Measurements from ENCODE around the gene APOO.
A peak's percentile ranks its signal among the peaks of the same experiment; 100 is the strongest.
"Not testable (repeated sequence)": the region's sequence is repeated elsewhere in the genome, so short reads cannot be mapped to it uniquely, and the experiment has no call there.

APOO gene

GRCh38 chrX:23901060-23901459 is 6.7 kb downstream of the APOO start:
- Histone ChIP-seq H3K9me3 (ENCODE audit: control insufficient read depth, low read length) (no peaks in the 10 kb centered on the region), H3K27me3 (ENCODE audit: control insufficient read depth, insufficient read depth, low read length) (no peaks in the 10 kb centered on the region), H3K4me2 (ENCODE audit: low read length) (no peak overlapping the region), H3K36me3 (ENCODE audit: control insufficient read depth, insufficient read depth, low read length) (no peaks in the 10 kb centered on the region), H3K79me2 (no peaks in the 10 kb centered on the region), H3K4me3 (ENCODE audit: low read depth, low read length) (no peak overlapping the region), H3K9ac (no peak overlapping the region), H2AFZ (peak overlapping the region; percentile 50), H3K27ac (peak overlapping the region; percentile 60), H3K4me1 (peaks cover 15% of the 10 kb centered on the region)
- TF ChIP-seq CTCF (IDR thresholded peaks at IDR 0.05), result no peak

DNA sequence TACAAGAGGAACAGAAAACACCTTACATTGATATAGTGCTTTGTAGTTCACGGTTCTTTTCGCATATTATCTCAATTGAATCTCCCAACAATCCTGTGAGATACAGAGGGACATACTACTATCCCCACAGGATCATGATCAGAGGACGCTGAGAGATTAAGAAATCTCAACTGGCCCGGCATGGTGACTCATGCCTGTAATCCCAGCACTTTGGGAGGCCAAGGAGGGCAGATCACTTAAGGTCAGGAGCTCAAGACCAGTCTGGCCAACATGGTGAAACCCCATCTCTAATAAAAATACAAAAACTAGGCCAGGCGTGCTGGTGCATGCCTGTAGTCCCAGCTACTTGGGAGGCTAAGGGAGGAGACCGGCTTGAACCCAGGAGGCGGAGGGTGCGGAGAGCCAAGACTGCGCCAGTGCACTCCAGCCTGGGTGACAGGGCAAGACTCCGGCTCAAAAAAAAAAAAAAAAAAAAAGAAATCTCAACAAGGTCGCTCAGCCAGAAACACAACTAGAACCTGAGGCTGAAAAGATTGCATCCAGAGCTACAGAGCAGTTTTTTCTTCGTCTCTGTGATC is 7.4 kb downstream of the APOO start:
- peaks cover 11% of the 10 kb centered on the region for H3K4me1 ChIP-seq
- no peaks in the 10 kb centered on the region for H3K27me3 ChIP-seq (ENCODE audit: control insufficient read depth, insufficient read depth, low read length)
- H3K4me3 ChIP-seq (ENCODE audit: low read depth, low read length), result no peak overlapping the region
- H2AFZ ChIP-seq, result peak overlapping the region; percentile 33
- peak overlapping the region; percentile 29 for H3K27ac ChIP-seq
- H3K9ac ChIP-seq, result no peak overlapping the region
- no peaks in the 10 kb centered on the region for H3K79me2 ChIP-seq
- no peaks in the 10 kb centered on the region for H3K36me3 ChIP-seq (ENCODE audit: control insufficient read depth, insufficient read depth, low read length)
- H3K9me3 ChIP-seq (ENCODE audit: control insufficient read depth, low read length), result no peaks in the 10 kb centered on the region
- no peak for TF ChIP-seq CTCF (IDR thresholded peaks at IDR 0.05)
- no peak overlapping the region for H3K4me2 ChIP-seq (ENCODE audit: low read length)

DNA sequence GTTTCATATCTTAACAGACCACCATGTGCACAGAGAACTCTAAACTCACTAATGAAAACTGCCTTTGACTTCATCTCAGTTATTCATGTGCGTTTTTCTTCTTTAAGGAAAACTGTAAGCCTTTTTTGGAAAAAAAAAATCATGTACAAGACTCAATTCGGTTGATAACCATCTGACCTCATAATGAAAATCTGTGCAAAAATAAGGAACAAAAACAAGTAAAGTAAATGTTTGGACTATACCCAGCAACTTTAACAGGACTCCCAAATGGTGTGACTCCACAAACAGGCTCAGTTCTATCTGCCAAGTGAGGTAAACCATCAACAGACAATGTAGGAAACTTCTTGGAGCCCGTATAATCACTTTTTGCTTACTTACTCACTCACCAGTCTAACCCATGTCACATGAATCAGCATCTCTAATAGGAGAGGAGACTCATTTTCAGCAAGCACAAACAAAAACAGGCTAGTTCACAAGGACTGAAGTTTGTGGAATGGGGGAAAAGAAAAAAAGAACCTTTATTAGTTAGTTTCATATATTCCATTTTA is 9.3 kb downstream of the APOO start:
- Histone ChIP-seq H3K36me3 (ENCODE audit: control insufficient read depth, insufficient read depth, low read length) (no peaks in the 10 kb centered on the region), H3K27me3 (ENCODE audit: control insufficient read depth, insufficient read depth, low read length) (no peaks in the 10 kb centered on the region), H2AFZ (no peak overlapping the region), H3K4me1 (peaks cover 11% of the 10 kb centered on the region), H3K79me2 (no peaks in the 10 kb centered on the region), H3K9me3 (ENCODE audit: control insufficient read depth, low read length) (no peaks in the 10 kb centered on the region), H3K4me2 (ENCODE audit: low read length) (peak overlapping the region; percentile 31), H3K4me3 (ENCODE audit: low read depth, low read length) (peak overlapping the region; percentile 34), H3K9ac (no peak overlapping the region), H3K27ac (peak overlapping the region; percentile 4)
- TF ChIP-seq CTCF (IDR thresholded peaks at IDR 0.05), result no peak

DNA sequence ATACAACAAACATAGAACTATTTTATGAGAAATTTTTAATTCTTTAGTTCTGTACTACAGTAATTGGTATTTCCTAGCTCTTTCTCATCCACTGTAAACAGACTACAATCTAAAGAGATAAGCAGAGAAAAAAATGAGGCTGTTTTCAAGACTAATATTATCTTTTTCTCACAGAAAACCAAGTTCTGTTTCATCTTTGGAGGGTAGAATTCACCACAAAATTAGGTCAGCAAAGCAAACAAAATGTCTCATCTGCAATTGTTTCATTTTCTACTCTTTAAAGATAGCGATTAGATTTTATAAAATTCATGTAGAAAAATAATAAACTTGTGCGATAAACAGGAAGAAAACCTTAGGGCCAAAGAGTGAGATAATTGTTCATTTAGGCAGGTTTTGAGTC is 10.8 kb downstream of the APOO start:
- no peak for TF ChIP-seq CTCF (IDR thresholded peaks at IDR 0.05)
- H3K79me2 ChIP-seq, result no peaks in the 10 kb centered on the region
- no peak overlapping the region for H3K4me3 ChIP-seq (ENCODE audit: low read depth, low read length)
- no peaks in the 10 kb centered on the region for H3K27me3 ChIP-seq (ENCODE audit: control insufficient read depth, insufficient read depth, low read length)
- no peak overlapping the region for H3K4me2 ChIP-seq (ENCODE audit: low read length)
- no peaks in the 10 kb centered on the region for H3K36me3 ChIP-seq (ENCODE audit: control insufficient read depth, insufficient read depth, low read length)
- no peak overlapping the region for H3K27ac ChIP-seq
- no peaks in the 10 kb centered on the region for H3K9me3 ChIP-seq (ENCODE audit: control insufficient read depth, low read length)
- H2AFZ ChIP-seq, result no peak overlapping the region
- no peak overlapping the region for H3K9ac ChIP-seq
- H3K4me1 ChIP-seq, result peaks cover 7% of the 10 kb centered on the region

DNA sequence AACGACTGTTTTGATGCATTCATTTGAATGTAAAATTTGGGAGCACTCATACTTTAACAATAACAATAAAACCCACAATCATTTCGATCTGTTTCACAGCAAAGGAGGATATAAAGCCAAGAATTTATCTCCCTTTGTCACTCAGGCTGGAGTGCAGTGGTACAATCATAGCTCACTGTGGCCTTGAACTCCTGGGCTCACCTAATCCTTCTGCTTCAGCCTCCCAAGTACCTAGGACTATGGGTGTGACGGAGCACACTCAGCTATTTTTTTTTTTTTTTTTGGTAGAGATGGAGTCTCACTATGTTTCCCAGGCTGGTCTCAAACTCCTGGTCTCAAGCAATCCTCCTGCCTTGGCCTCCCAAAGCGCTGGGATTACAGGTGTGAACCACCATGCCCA is 11.2 kb downstream of the APOO start:
- H3K4me2 ChIP-seq (ENCODE audit: low read length); H3K27me3 ChIP-seq (ENCODE audit: control insufficient read depth, insufficient read depth, low read length); H3K4me3 ChIP-seq (ENCODE audit: low read depth, low read length); H3K27ac ChIP-seq; H2AFZ ChIP-seq; H3K9me3 ChIP-seq (ENCODE audit: control insufficient read depth, low read length); H3K4me1 ChIP-seq; H3K79me2 ChIP-seq; H3K36me3 ChIP-seq (ENCODE audit: control insufficient read depth, insufficient read depth, low read length); H3K9ac ChIP-seq: not testable (repeated sequence)

- H3K27ac ChIP-seq; H3K9ac ChIP-seq; H3K4me3 ChIP-seq (ENCODE audit: low read depth, low read length); H3K79me2 ChIP-seq; H3K36me3 ChIP-seq (ENCODE audit: control insufficient read depth, insufficient read depth, low read length); H3K4me1 ChIP-seq; H3K9me3 ChIP-seq (ENCODE audit: control insufficient read depth, low read length); H3K4me2 ChIP-seq (ENCODE audit: low read length); H3K27me3 ChIP-seq (ENCODE audit: control insufficient read depth, insufficient read depth, low read length); H2AFZ ChIP-seq: not testable (repeated sequence)
Measured at GRCh38 chrX:23894993-23895392, 12.7 kb downstream of the APOO start.
